ENCODE measurements around the gene FOXG1.

Gene FOXG1

DNA sequence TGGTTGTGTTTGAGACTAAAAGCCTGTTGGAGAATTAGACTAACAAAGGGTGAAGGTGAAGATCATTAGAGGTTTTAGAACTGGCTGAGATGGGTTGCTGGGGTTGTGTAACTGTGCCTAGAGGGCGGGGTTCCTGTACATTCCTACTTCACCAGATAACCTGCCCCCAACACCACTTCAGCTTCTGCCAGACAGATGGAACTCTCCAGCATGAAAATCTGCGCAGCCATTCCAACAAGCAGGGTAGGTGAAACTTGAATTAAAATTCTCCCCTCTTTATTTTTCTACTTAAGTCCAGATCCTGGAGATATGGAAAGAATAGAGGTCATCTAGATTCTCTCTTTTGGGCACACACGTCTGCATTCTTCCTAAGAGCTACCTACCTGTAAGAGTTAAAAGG lies 6.0 kb downstream of the FOXG1 start:
- no peaks in the 10 kb centered on the region for H3K9me3 ChIP-seq (ENCODE audit: insufficient read depth, low read depth, low read length)
- H3K27ac ChIP-seq (ENCODE audit: low read length): no peak overlapping the region
- H3K27me3 ChIP-seq (ENCODE audit: insufficient read depth, low read length): peaks cover 100% of the 10 kb centered on the region
- no peak overlapping the region for H3K4me3 ChIP-seq (ENCODE audit: low read length)
- H3K4me1 ChIP-seq (ENCODE audit: insufficient read depth, low read length): peaks cover 3% of the 10 kb centered on the region; the same call in 1 of the 2 replicates
- H3K9ac ChIP-seq (ENCODE audit: low read depth, low read length): no peak overlapping the region
- H3K36me3 ChIP-seq (ENCODE audit: insufficient read depth, low read depth, low read length): no peaks in the 10 kb centered on the region

GRCh38 chr14:28773176-28773575 lies 6.6 kb downstream of the FOXG1 start:
- Histone ChIP-seq H3K9me3 (ENCODE audit: insufficient read depth, low read depth, low read length) (no peaks in the 10 kb centered on the region), H3K9ac (ENCODE audit: low read depth, low read length) (no peak overlapping the region), H3K4me1 (ENCODE audit: insufficient read depth, low read length) (peaks cover 3% of the 10 kb centered on the region; the same call in 1 of the 2 replicates), H3K4me3 (ENCODE audit: low read length) (no peak overlapping the region), H3K27me3 (ENCODE audit: insufficient read depth, low read length) (peaks cover 100% of the 10 kb centered on the region), H3K27ac (ENCODE audit: low read length) (no peak overlapping the region), H3K36me3 (ENCODE audit: insufficient read depth, low read depth, low read length) (no peaks in the 10 kb centered on the region)

GRCh38 chr14:28773861-28774691 lies 7.5 kb downstream of the FOXG1 start:
- peaks cover 5% of the 10 kb centered on the region; the same call in 1 of the 2 replicates for H3K4me1 ChIP-seq (ENCODE audit: insufficient read depth, low read length)
- H3K9me3 ChIP-seq (ENCODE audit: insufficient read depth, low read depth, low read length): no peaks in the 10 kb centered on the region
- H3K4me3 ChIP-seq (ENCODE audit: low read length): peak overlapping the region; percentile 54; the same call in 1 of the 2 replicates
- H3K36me3 ChIP-seq (ENCODE audit: insufficient read depth, low read depth, low read length): no peaks in the 10 kb centered on the region
- peaks cover 100% of the 10 kb centered on the region for H3K27me3 ChIP-seq (ENCODE audit: insufficient read depth, low read length)
- H3K27ac ChIP-seq (ENCODE audit: low read length): no peak overlapping the region
- no peak overlapping the region for H3K9ac ChIP-seq (ENCODE audit: low read depth, low read length)

DNA sequence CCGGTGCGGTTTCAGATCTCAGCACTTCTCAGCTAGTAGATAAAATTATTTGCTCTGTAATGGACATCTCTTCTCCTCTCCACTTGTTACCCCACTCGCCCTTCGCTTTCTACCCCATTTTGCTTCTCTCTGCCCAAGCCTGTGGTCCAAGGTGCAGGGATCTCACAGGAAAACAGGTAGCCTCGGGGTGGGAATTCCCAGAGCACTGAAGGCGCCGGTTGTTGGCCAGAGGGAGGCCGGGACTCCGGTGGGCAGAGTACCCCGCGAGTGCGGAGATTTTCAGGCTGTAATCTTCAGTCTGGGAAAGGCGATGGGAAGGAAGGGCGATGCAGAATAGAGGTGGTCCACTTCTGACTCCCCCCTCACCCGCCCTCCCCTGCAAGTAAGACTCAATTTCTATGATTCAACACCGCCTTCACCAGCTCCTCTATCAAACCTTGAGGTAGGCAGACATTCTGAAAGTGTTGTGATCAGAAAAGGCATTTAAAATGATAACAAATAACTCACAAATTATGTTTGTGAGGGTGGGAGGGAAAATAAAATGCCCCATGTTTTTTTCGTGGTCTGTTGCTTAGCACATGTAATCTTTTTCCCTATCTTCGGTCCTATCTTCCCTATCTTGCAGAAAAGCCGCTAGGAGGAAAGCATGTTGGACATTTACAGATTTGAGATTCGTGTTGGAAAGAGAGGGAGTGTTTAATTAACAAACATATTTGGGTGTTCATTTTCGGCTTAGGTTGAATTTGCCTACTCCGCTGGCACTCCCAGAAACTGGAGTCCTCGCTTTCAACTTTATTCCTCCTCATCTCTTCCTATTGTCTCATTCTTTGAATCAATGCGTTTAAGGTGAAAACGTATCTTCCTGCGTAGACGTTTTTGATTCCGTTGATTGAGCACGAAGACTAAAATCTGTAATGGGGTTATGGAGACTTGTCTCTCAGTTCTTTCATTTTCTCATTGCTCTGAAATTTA lies 8.5 kb downstream of the FOXG1 start:
- peaks cover 100% of the 10 kb centered on the region for H3K27me3 ChIP-seq (ENCODE audit: insufficient read depth, low read length)
- peaks cover 5% of the 10 kb centered on the region; the same call in 1 of the 2 replicates for H3K4me1 ChIP-seq (ENCODE audit: insufficient read depth, low read length)
- no peaks in the 10 kb centered on the region for H3K9me3 ChIP-seq (ENCODE audit: insufficient read depth, low read depth, low read length)
- H3K27ac ChIP-seq (ENCODE audit: low read length): no peak overlapping the region
- H3K4me3 ChIP-seq (ENCODE audit: low read length): peak overlapping the region; percentile 45; the same call in 1 of the 2 replicates
- H3K36me3 ChIP-seq (ENCODE audit: insufficient read depth, low read depth, low read length): no peaks in the 10 kb centered on the region
- H3K9ac ChIP-seq (ENCODE audit: low read depth, low read length): no peak overlapping the region

DNA sequence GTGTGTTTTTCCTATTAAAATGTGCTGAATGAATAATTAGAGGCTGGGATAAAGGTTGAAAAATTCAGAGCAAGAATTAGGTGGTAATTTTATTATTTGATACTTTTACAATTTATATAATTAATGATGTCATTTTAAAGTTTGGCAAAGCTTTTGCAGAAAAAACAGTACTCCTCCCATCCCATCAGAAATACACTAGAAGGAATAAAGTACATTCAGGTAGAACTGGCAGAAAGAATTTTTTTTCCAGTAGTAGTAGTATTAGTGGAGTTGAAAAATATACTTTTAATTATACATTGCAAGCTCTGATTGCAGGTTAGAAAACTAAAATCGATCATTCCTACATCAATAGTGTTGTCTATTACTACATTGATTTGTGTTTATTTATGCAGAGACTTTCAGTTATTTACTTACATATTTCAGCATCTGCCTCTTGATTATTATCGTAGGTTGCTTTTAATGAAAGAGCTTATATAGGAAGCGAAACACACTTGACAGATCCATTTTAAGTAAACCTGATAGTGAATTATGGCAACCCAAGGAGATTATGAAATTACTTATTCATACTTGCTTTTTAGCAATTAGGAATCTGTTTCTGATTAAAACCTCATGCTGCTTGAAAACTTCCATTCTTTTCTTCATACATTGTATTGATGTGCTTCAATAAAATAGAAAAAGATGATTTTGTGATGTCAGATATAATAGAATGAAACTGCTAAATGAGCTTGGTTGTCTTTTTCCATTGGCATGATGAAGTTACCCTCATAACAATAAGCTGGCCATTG lies 10.1 kb downstream of the FOXG1 start:
- Histone ChIP-seq H3K36me3 (ENCODE audit: insufficient read depth, low read depth, low read length) (no peaks in the 10 kb centered on the region), H3K9ac (ENCODE audit: low read depth, low read length) (no peak overlapping the region), H3K4me3 (ENCODE audit: low read length) (no peak overlapping the region), H3K27ac (ENCODE audit: low read length) (no peak overlapping the region), H3K4me1 (ENCODE audit: insufficient read depth, low read length) (peaks cover 10% of the 10 kb centered on the region; the same call in 1 of the 2 replicates), H3K9me3 (ENCODE audit: insufficient read depth, low read depth, low read length) (no peaks in the 10 kb centered on the region), H3K27me3 (ENCODE audit: insufficient read depth, low read length) (peaks cover 100% of the 10 kb centered on the region)

DNA sequence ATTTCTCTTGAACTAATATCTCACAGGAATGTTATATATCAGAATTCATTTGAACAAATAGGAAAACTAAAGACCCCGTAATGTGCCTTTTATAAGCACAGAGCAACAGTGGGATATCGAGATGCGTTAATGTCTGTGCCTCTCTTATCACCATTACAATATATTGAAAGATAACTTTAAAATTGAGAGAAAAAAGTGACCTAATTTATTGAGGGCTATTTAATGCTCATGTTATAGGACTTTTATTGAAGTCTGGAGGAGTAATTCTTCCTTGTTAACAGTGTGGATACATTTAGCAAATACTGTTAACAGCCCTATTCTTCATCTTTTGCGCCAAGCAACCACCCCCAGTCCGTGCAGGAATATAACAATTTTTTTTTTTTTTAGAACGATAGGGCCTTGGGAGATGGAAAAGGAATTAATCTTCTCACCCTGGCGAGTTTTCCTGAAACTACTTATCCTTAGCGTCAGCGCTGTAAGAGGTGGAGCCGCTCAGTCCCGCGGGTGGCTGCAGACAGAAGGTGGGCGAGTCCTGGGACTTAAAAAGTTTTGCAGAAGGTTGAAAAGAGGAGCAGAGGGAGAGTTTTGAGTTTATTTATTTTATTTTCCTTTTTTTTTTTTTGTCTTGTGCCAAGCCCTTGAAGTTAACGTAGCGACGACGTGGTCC lies 11.0 kb downstream of the FOXG1 start:
- Histone ChIP-seq H3K9ac (ENCODE audit: low read depth, low read length) (no peak overlapping the region), H3K36me3 (ENCODE audit: insufficient read depth, low read depth, low read length) (no peaks in the 10 kb centered on the region), H3K27me3 (ENCODE audit: insufficient read depth, low read length) (peaks cover 100% of the 10 kb centered on the region), H3K9me3 (ENCODE audit: insufficient read depth, low read depth, low read length) (no peaks in the 10 kb centered on the region), H3K4me3 (ENCODE audit: low read length) (no peak overlapping the region; the same call in 1 of the 2 replicates), H3K27ac (ENCODE audit: low read length) (no peak overlapping the region), H3K4me1 (ENCODE audit: insufficient read depth, low read length) (peaks cover 16% of the 10 kb centered on the region; the same call in 1 of the 2 replicates)

- Histone ChIP-seq H3K9me3 (ENCODE audit: insufficient read depth, low read depth, low read length) (no peaks in the 10 kb centered on the region), H3K27ac (ENCODE audit: low read length) (no peak overlapping the region), H3K9ac (ENCODE audit: low read depth, low read length) (no peak overlapping the region), H3K4me3 (ENCODE audit: low read length) (peak overlapping the region; percentile 25; the same call in 1 of the 2 replicates), H3K4me1 (ENCODE audit: insufficient read depth, low read length) (peaks cover 16% of the 10 kb centered on the region; the same call in 1 of the 2 replicates), H3K27me3 (ENCODE audit: insufficient read depth, low read length) (peaks cover 100% of the 10 kb centered on the region), H3K36me3 (ENCODE audit: insufficient read depth, low read depth, low read length) (no peaks in the 10 kb centered on the region)
These were observed 11.8 kb downstream of the FOXG1 start for GRCh38 chr14:28778138-28779117.

GRCh38 chr14:28779456-28779855 lies 12.9 kb downstream of the FOXG1 start:
- Histone ChIP-seq H3K27ac (ENCODE audit: low read length) (no peak overlapping the region), H3K27me3 (ENCODE audit: insufficient read depth, low read length) (peaks cover 100% of the 10 kb centered on the region), H3K4me3 (ENCODE audit: low read length) (no peak overlapping the region)

GRCh38 chr14:28780843-28781820 lies 14.5 kb downstream of the FOXG1 start:
- H3K27me3 ChIP-seq (ENCODE audit: insufficient read depth, low read length): peaks cover 100% of the 10 kb centered on the region

More at GRCh38 chr14:28779456-28779855, 12.9 kb downstream of the FOXG1 start:
- Histone ChIP-seq H3K36me3 (ENCODE audit: insufficient read depth, low read depth, low read length) (no peaks in the 10 kb centered on the region), H3K9ac (ENCODE audit: low read depth, low read length) (no peak overlapping the region), H3K4me1 (ENCODE audit: insufficient read depth, low read length) (peaks cover 23% of the 10 kb centered on the region; the same call in 1 of the 2 replicates), H3K9me3 (ENCODE audit: insufficient read depth, low read depth, low read length) (no peaks in the 10 kb centered on the region)

More at GRCh38 chr14:28780843-28781820, 14.5 kb downstream of the FOXG1 start:
- Histone ChIP-seq H3K4me1 (ENCODE audit: insufficient read depth, low read length) (peaks cover 27% of the 10 kb centered on the region; the same call in 1 of the 2 replicates), H3K9ac (ENCODE audit: low read depth, low read length) (no peak overlapping the region), H3K27ac (ENCODE audit: low read length) (no peak overlapping the region), H3K36me3 (ENCODE audit: insufficient read depth, low read depth, low read length) (no peaks in the 10 kb centered on the region), H3K4me3 (ENCODE audit: low read length) (no peak overlapping the region), H3K9me3 (ENCODE audit: insufficient read depth, low read depth, low read length) (no peaks in the 10 kb centered on the region)
